NB4 (cell line): ENCODE results near the gene CYP1A1.

Experiments used
- DNase-seq: peaks from one replicate; pipeline ENCODE4 v3.0.0; 2010; ENCODE audit warnings: low read depth
- H3K4me3 ChIP-seq: one replicate; pipeline ENCODE4 v1.5.1; 2011; ENCODE audit warnings: mild to moderate bottlenecking, low read depth, low read length, moderate library complexity
- CTCF ChIP-seq: IDR thresholded peaks from one replicate; pipeline ENCODE4 v1.5.1; 2012; ENCODE audit warnings: low read depth, low read length
- MAX ChIP-seq: IDR thresholded peaks from 2 replicates; pipeline ENCODE4 v1.6.1; 2011; ENCODE audit warnings: low read depth, low read length
- MYC ChIP-seq: IDR thresholded peaks from 2 replicates; pipeline ENCODE4 v1.6.1; 2011; ENCODE audit warnings: low read depth, low read length
- POLR2A ChIP-seq: IDR thresholded peaks from 2 replicates; pipeline ENCODE4 v1.6.1; 2011; ENCODE audit warnings: mild to moderate bottlenecking; ENCODE audit not compliant: insufficient read length; ENCODE audit errors: extremely low read depth

CYP1A1 gene

GRCh38 chr15:74725845-74726773 lies 781 bp upstream of the CYP1A1 start:
- DNase-seq, result peak; percentile 72
- TF ChIP-seq MYC, result peak; percentile 34; the same call in 1 of the 2 replicates
- peak; percentile 1; the same call in 1 of the 2 replicates for TF ChIP-seq MAX
- TF ChIP-seq POLR2A, result no peak
- TF ChIP-seq CTCF, result no peak
- peak overlapping the region; percentile 36 for H3K4me3 ChIP-seq

- peak; percentile 12 for DNase-seq
- H3K4me3 ChIP-seq, result no peak overlapping the region
These were observed 631 bp downstream of the CYP1A1 start for GRCh38 chr15:74724570-74725224.

GRCh38 chr15:74723754-74724334 lies 1.5 kb downstream of the CYP1A1 start:
- DNase-seq, result peak; percentile 70
- TF ChIP-seq CTCF, result no peak
- TF ChIP-seq MAX, result no peak
- no peak for TF ChIP-seq MYC
- no peak for TF ChIP-seq POLR2A

More at GRCh38 chr15:74724570-74725224, 631 bp downstream of the CYP1A1 start:
- TF ChIP-seq MAX, result no peak
- TF ChIP-seq MYC, result no peak
- no peak for TF ChIP-seq POLR2A
- TF ChIP-seq CTCF, result no peak

GRCh38 chr15:74723187-74723586 lies 2.1 kb downstream of the CYP1A1 start:
- no peak for DNase-seq
- H3K4me3 ChIP-seq, result no peak overlapping the region
- TF ChIP-seq CTCF, result no peak
- no peak for TF ChIP-seq POLR2A
- no peak for TF ChIP-seq MAX
- no peak for TF ChIP-seq MYC

More at GRCh38 chr15:74723754-74724334, 1.5 kb downstream of the CYP1A1 start:
- H3K4me3 ChIP-seq, result no peak overlapping the region

- no peak overlapping the region for H3K4me3 ChIP-seq
- TF ChIP-seq CTCF, result no peak
- TF ChIP-seq MYC, result no peak
- no peak for TF ChIP-seq POLR2A
- TF ChIP-seq MAX, result no peak
- no peak for DNase-seq
These were observed 2.7 kb downstream of the CYP1A1 start for GRCh38 chr15:74722591-74722990.
